Vagina (tissue), 2 donors: ENCODE measurements around the gene PRODH2. TPM values are rescaled to one million over a fixed set of nuclear protein-coding genes. Genes with fewer than 3 reads are reported as not detected.

Source experiments
- DNase-seq, 2 donors: peaks; one replicate each; pipeline ENCODE4 v3.0.0-alpha.2; 2017; ENCODE audit errors: extremely low spot score in 2 of 2
- H3K27ac ChIP-seq: fragments of 200-600 bp; sonication (generic); one replicate; pipeline ENCODE4 v1.5.1; 2019
- H3K27me3 ChIP-seq: fragments of 200-600 bp; sonication (generic); one replicate; pipeline ENCODE4 v1.5.1; 2019
- H3K36me3 ChIP-seq, 2 donors: fragments of 200-600 bp; sonication (generic); one replicate each; pipeline ENCODE4 v1.5.1; 2017 to 2019
- H3K4me1 ChIP-seq: fragments of 200-600 bp; sonication (generic); one replicate; pipeline ENCODE4 v1.5.1; 2019
- H3K4me3 ChIP-seq, 2 donors: fragments of 200-600 bp; sonication (generic); 1 replicate in 1 of 2; 2 replicates in 1 of 2; pipeline ENCODE4 v1.5.1; 2016 to 2019
- H3K9me3 ChIP-seq: fragments of 200-600 bp; sonication (generic); one replicate; pipeline ENCODE4 v1.5.1; 2019
- POLR2A ChIP-seq, 2 donors: fragments of 450-650 bp; IDR thresholded peaks; one replicate each; pipeline ENCODE4 v1.6.1; 2017; ENCODE audit warnings: antibody characterized with exemption in 2 of 2, mild to moderate bottlenecking in 2 of 2, moderate library complexity in 2 of 2
- POLR2AphosphoS5 ChIP-seq, 2 donors: sonication (generic); formaldehyde crosslinking; IDR thresholded peaks; one replicate each; pipeline ENCODE4 v1.9.0; 2017; ENCODE audit warnings: antibody characterized with exemption in 2 of 2, mild to moderate bottlenecking in 2 of 2, low read depth in 1 of 2; ENCODE audit not compliant: insufficient read depth in 1 of 2
- intact Hi-C: fragments of 100-400 bp; cut with DNase I; formaldehyde crosslinking; loops from one replicate; pipeline ENCODE4 v1.15.1; 2023
- total RNA-seq: library from RNA; depleted of rRNA; stranded (reverse); fragments of >200 nt; gene quantifications from one replicate; pipeline ENCODE4 v1.2.3, GENCODE V29; 2016
- TF ChIP-seq, protein P1 (sequence below), 3 experiments: fragments of 450-650 bp in 2 of 3; fragments of 200-600 bp in 1 of 3; sonication (generic) in 1 of 3; IDR thresholded peaks; one replicate each; pipeline ENCODE4 v1.5.1; 2017 to 2019; ENCODE audit warnings: antibody characterized with exemption in 3 of 3, mild to moderate bottlenecking in 2 of 3, moderate library complexity in 2 of 3

PRODH2 gene
- total RNA-seq, 1 donor from 2014 or later: not detected

DNA sequence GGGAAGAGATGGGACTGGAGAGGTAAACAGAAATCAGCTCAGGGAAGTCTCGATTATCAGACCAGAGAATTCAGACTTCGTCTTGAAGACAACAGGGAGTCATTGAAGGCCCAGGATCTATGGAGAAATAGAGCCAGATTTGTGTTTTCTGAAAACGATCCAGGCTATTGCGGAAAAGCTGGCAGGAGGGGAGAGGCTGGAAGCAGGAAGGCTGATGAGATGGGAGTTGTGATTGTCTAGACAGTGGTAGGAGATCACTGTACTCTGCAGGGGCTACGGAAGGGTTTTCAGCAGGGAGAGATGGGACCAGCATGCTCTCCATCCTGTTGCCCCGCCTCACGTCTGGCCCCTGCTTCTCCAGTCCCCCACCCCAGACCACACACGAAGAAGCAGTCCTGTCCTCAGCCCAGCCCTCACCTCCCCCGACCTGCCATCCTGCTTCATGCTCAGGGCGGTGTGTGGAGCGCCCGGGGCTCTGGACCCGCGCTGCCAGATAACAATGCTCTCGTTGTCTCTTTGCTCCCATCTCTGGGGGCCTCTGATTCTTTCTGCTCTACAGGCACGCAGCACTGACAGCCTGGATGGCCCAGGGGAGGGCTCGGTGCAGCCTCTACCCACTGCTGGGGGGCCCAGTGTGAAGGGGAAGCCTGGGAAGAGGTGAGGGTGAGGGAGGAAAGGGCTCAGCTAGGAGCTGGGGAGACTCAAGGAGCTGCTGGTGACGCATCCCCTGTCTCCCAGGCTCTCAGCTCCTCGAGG, 35.4 kb downstream of the PRODH2 start:
- Histone ChIP-seq H3K9me3 (no peaks in the 10 kb centered on the region), H3K4me1 (peaks cover 20% of the 10 kb centered on the region), H3K27ac (no peak overlapping the region), H3K27me3 (no peaks in the 10 kb centered on the region), H3K36me3 (peaks cover 0 to 22% of the 10 kb centered on the region in 2 donors), H3K4me3 (no peak overlapping the region)
- DNase-seq: no peak
- TF ChIP-seq POLR2A (IDR thresholded peaks at IDR 0.05): no peak
- no peak for TF ChIP-seq POLR2AphosphoS5 (IDR thresholded peaks at IDR 0.05; ENCODE audit: insufficient read depth in 1 of 2, low read depth in 1 of 2)
- TF ChIP-seq, protein P1, sequence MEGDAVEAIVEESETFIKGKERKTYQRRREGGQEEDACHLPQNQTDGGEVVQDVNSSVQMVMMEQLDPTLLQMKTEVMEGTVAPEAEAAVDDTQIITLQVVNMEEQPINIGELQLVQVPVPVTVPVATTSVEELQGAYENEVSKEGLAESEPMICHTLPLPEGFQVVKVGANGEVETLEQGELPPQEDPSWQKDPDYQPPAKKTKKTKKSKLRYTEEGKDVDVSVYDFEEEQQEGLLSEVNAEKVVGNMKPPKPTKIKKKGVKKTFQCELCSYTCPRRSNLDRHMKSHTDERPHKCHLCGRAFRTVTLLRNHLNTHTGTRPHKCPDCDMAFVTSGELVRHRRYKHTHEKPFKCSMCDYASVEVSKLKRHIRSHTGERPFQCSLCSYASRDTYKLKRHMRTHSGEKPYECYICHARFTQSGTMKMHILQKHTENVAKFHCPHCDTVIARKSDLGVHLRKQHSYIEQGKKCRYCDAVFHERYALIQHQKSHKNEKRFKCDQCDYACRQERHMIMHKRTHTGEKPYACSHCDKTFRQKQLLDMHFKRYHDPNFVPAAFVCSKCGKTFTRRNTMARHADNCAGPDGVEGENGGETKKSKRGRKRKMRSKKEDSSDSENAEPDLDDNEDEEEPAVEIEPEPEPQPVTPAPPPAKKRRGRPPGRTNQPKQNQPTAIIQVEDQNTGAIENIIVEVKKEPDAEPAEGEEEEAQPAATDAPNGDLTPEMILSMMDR (IDR thresholded peaks at IDR 0.05): no peak
- intact Hi-C loops: loop anchor here (10.0 kb wide), 1 partner anchor 158 kb away; the partner anchor contains the start of gene LRFN3

DNA sequence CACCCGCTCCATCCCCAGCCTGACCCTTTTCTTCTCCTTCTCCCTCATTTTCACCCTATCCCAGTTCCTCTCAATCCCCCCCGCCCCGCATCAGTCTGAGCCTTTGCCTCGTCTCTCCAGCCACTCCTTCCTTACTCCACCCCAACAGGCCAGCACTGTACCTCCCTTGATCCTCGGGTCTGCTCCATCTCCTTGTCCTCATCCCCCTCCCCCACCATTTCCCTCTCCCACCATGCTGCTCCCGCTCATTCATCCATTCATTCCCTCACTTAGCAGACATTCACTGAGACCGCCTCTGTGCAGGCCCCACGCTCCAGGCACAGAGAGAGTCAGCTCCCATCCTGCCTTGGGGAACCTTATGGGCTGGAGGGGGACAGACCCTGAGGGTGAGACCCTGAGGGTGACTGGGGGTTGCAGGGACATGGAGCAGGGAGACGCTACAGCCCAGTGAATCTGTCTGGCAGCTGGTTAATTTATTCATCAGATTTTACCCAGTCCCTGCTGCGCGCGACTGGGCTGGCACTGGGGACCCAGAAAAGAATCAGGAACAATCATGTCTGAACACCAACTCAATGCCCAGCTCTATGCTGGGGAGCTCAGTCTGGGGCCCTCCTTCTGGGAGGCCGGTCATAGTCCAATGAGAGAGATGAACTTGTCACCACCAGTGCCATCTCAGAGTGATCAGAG, 36.4 kb downstream of the PRODH2 start:
- peak overlapping the region; percentile 46 for H3K27ac ChIP-seq

DNA sequence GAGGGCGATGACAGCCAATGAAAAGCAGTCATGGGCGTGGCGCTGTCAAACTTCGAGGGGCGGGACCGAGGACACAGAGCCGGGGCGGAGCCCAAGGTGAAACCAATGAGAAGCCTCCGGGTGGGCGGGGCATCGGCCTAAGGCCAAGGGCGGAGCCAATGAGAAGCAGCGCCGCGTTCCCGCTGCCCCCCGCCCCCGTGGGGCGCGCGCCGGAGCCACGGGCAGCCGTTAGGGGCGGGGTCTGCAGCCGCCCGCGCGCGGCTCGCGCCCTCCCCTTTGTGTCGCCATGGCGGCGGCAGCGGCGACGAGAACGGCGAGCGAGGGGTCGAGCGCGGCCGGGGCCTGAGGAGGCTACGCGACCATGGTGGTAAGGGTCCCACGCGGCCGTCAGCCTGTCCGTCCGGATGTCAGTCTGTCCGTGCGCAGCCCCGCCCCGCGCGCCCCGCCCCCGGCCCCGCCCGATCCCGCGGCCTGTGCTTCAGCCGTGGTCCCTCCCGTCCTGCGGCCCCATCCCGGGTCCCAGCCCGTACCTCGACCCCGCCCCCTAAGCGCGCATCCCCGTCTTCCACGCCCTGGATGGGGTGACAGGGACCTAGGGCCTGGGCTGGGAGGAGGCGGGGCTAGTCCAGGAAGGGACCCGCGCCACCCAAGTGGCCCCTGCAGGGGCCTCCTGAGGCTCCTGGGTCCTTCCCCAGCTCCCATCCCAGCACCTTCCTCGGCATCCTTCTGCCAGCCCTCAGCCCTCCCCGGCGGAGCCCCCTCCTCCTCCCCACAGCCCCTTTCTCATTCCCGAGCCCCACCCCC, 37.1 kb downstream of the PRODH2 start, which contains the start of gene ARHGAP33:
TSS of gene ARHGAP33 (plus strand) at position 267 of the 804 bp plus-strand sequence. CDS start at position 362, 95 bp downstream.
- DNase-seq: peak in 1 of 2 donors; percentile 93
- H3K27ac ChIP-seq: peak within 1 kb of the TSS; percentile 46
- H3K4me3 ChIP-seq: peak within 1 kb of the TSS; percentile 57 to 87
- intact Hi-C loops: loop anchor here (10.0 kb wide), 1 partner anchor 159 kb away; the partner anchor contains the start of gene LRFN3
- peaks cover 20% of the 10 kb centered on the region for H3K4me1 ChIP-seq
- H3K9me3 ChIP-seq: no peaks in the 10 kb centered on the region
- peak in 1 of 2 donors; percentile 38 for TF ChIP-seq POLR2AphosphoS5 (IDR thresholded peaks at IDR 0.05; ENCODE audit: insufficient read depth in 1 of 2, low read depth in 1 of 2)
- TF ChIP-seq, protein P1 (IDR thresholded peaks at IDR 0.05): no peak
- TF ChIP-seq POLR2A (IDR thresholded peaks at IDR 0.05): no peak
- peaks cover 0 to 9% of the 10 kb centered on the region in 2 donors for H3K36me3 ChIP-seq
- H3K27me3 ChIP-seq: no peaks in the 10 kb centered on the region

More for the DNA sequence above, 36.4 kb downstream of the PRODH2 start:
- no peak for DNase-seq
- H3K4me3 ChIP-seq: peak overlapping the region; percentile 57 to 87
- H3K9me3 ChIP-seq: no peaks in the 10 kb centered on the region
- intact Hi-C loops: loop anchor here (10.0 kb wide), 1 partner anchor 159 kb away; the partner anchor contains the start of gene LRFN3
- peaks cover 20% of the 10 kb centered on the region for H3K4me1 ChIP-seq
- H3K27me3 ChIP-seq: no peaks in the 10 kb centered on the region
- H3K36me3 ChIP-seq: peaks cover 0 to 17% of the 10 kb centered on the region in 2 donors
- TF ChIP-seq POLR2A (IDR thresholded peaks at IDR 0.05) (no peak), POLR2AphosphoS5 (IDR thresholded peaks at IDR 0.05; ENCODE audit: insufficient read depth in 1 of 2, low read depth in 1 of 2) (no peak)
- TF ChIP-seq, protein P1 (IDR thresholded peaks at IDR 0.05): no peak

DNA sequence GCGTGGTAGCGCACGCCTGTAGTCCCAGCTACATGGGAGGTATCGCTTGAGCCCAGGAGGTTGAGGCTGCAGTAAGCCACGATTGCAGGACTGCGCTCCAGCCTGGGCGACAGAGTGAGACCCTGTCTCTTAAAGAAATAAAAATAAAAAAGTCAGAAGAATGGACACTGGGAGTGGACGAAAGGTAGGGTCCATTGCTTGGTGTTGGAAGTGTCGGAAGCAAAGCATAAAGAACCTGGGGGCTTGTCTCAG, 37.7 kb downstream of the PRODH2 start:
- no peaks in the 10 kb centered on the region for H3K27me3 ChIP-seq
- intact Hi-C loops: loop anchor here (10.0 kb wide), 1 partner anchor 160 kb away; the partner anchor contains the start of gene LRFN3
- TF ChIP-seq, protein P1 (IDR thresholded peaks at IDR 0.05): no peak
- TF ChIP-seq POLR2AphosphoS5 (IDR thresholded peaks at IDR 0.05; ENCODE audit: insufficient read depth in 1 of 2, low read depth in 1 of 2): no peak
- TF ChIP-seq POLR2A (IDR thresholded peaks at IDR 0.05): no peak

More for the DNA sequence above, 37.7 kb downstream of the PRODH2 start:
- Histone ChIP-seq H3K4me1 (peaks cover 20% of the 10 kb centered on the region), H3K36me3 (peaks cover 0 to 4% of the 10 kb centered on the region in 2 donors), H3K4me3 (peak overlapping the region; percentile 57 to 87), H3K9me3 (no peaks in the 10 kb centered on the region), H3K27ac (no peak overlapping the region)
- no peak for DNase-seq
